HG02840 (cell line): ENCODE measurements around the gene CYB5R4.

Source experiments
- ATAC-seq: cut with Tn5 transposase; IDR thresholded peaks from one replicate; pipeline ENCODE4 v1.9.1; 2021; ENCODE audit warnings: mild to moderate bottlenecking, moderate library complexity, moderate number of reproducible peaks; ENCODE audit not compliant: unreplicated experiment, low FRiP score

The CYB5R4 gene

GRCh38 chr6:83859410-83860358 is at the start of gene CYB5R4:
Gene CYB5R4, plus strand, starts transcription at chr6:83859689. Its CDS starts 94 bp downstream, at chr6:83859783.
- ATAC-seq, result peak; percentile 99

GRCh38 chr6:83812595-83812994 is 46.9 kb upstream of the CYB5R4 start:
- no peak for ATAC-seq

GRCh38 chr6:83815631-83816272 is 43.7 kb upstream of the CYB5R4 start:
- no peak for ATAC-seq

GRCh38 chr6:83822629-83823169 is 36.8 kb upstream of the CYB5R4 start:
- no peak for ATAC-seq

- no peak for ATAC-seq
Measured at GRCh38 chr6:83824388-83824801, 35.1 kb upstream of the CYB5R4 start.

- no peak for ATAC-seq
Measured at GRCh38 chr6:83824831-83825230, 34.7 kb upstream of the CYB5R4 start.

- no peak for ATAC-seq
Measured at GRCh38 chr6:83827050-83827449, 32.4 kb upstream of the CYB5R4 start.

- ATAC-seq, result no peak
Measured at GRCh38 chr6:83838727-83839126, 20.8 kb upstream of the CYB5R4 start.

GRCh38 chr6:83844170-83844569 is 15.3 kb upstream of the CYB5R4 start:
- ATAC-seq, result no peak

GRCh38 chr6:83846291-83846690 is 13.2 kb upstream of the CYB5R4 start:
- ATAC-seq, result no peak

- peak; percentile 94 for ATAC-seq
Measured at GRCh38 chr6:83847179-83847578, 12.3 kb upstream of the CYB5R4 start.

- ATAC-seq, result no peak
Measured at GRCh38 chr6:83849127-83849526, 10.4 kb upstream of the CYB5R4 start.

- ATAC-seq, result no peak
Measured at GRCh38 chr6:83849610-83850009, 9.9 kb upstream of the CYB5R4 start.

- no peak for ATAC-seq
Measured at GRCh38 chr6:83852528-83853177, 6.8 kb upstream of the CYB5R4 start.

GRCh38 chr6:83853178-83854000 is 6.1 kb upstream of the CYB5R4 start, which contains the start of gene RIPPLY2:
Gene RIPPLY2, plus strand, starts transcription at chr6:83853360. Its CDS starts 57 bp downstream, at chr6:83853417.
- no peak for ATAC-seq

GRCh38 chr6:83854001-83854501 is 5.4 kb upstream of the CYB5R4 start:
- ATAC-seq, result no peak

- ATAC-seq, result no peak
Measured at GRCh38 chr6:83854766-83855165, 4.7 kb upstream of the CYB5R4 start.

GRCh38 chr6:83860359-83860755 is 868 bp downstream of the CYB5R4 start:
- ATAC-seq, result no peak

- no peak for ATAC-seq
Measured at GRCh38 chr6:83860782-83861495, 1.4 kb downstream of the CYB5R4 start.
